Neutrophil (primary cell): ENCODE data around the gene CST6.

Experiments
- H3K27ac ChIP-seq: fragments of 200-600 bp; sonication (generic); 2 replicates; pipeline ENCODE4 v1.5.1; 2016; ENCODE audit warnings: mild to moderate bottlenecking, moderate library complexity
- H3K27me3 ChIP-seq: fragments of 200-600 bp; sonication (generic); 2 replicates; pipeline ENCODE4 v1.6.0; 2016; ENCODE audit warnings: mild to moderate bottlenecking
- H3K36me3 ChIP-seq: fragments of 200-600 bp; sonication (generic); 2 replicates; pipeline ENCODE4 v1.5.1; 2017
- H3K4me1 ChIP-seq, 2 experiments: fragments of 200-600 bp in 1 of 2; sonication (generic) in 1 of 2; 1 replicate in 1 of 2; 2 replicates in 1 of 2; pipeline versions ENCODE4 v1.5.1 to v1.6.1; 2013 to 2016; ENCODE audit warnings: low read depth in 1 of 2, low read length in 1 of 2, mild to moderate bottlenecking in 1 of 2, moderate library complexity in 1 of 2; ENCODE audit not compliant: control insufficient read depth in 1 of 2, insufficient read depth in 1 of 2
- H3K4me3 ChIP-seq, 2 experiments: fragments of 200-600 bp in 1 of 2; sonication (generic) in 1 of 2; 1 replicate in 1 of 2; 2 replicates in 1 of 2; pipeline ENCODE4 v1.5.1; 2013 to 2016; ENCODE audit warnings: low read depth in 1 of 2, low read length in 1 of 2, mild to moderate bottlenecking in 1 of 2, moderate library complexity in 1 of 2
- H3K9me3 ChIP-seq: fragments of 200-600 bp; sonication (generic); 2 replicates; pipeline ENCODE4 v1.5.1; 2016
- TF ChIP-seq, protein P1 (sequence below): fragments of 200-600 bp; sonication (generic); IDR thresholded peaks from 2 replicates; pipeline ENCODE4 v1.5.1; 2016; ENCODE audit warnings: antibody characterized with exemption

The CST6 gene

DNA sequence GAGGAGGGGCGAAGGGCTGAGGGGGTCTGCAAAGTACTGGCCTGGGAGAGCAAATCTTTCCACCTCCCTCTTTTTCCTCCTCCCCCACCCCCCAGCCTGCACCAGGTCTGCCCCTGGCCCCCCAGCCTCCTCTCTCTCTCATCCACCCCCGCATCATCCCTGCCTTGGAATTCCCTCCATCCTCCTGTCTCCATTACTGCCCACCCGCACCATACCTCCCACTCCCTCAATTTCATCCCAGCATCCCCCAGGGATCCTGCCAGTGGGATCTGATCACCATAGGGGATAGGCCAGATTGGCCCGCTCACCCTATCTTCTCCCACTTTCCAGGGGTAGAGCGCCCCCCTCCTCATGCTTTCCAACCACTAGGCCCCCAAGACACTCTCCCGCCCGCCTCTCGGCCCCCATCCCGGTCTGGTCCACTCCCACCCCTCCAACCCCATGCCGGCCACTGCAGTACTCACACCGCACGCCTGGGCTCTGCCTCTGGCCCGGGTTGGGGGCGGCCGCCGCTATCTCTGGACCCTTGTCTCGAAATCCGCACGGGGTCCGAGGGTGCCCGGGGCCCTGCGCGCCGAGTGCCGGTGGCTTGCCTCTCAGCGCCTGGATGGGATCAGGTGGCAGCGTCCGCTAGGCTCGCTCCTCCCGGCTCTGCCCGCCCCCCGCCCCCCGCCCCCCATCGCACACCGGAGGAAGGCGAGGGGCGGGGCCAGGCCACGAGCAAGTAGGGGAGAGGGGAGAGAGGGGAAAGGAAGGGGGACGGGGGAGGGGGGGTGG, 36.9 kb downstream of the CST6 start, which contains the start of gene GAL3ST3:
TSS of gene GAL3ST3 (minus strand) at position 615 of the 777 bp plus-strand sequence. CDS start 3,746 bp downstream, outside the sequence.
- H3K36me3 ChIP-seq, result peaks cover 6% of the 10 kb centered on the region
- peaks cover 23 to 25% of the 10 kb centered on the region in 2 experiments for H3K4me1 ChIP-seq
- TF ChIP-seq, protein P1, sequence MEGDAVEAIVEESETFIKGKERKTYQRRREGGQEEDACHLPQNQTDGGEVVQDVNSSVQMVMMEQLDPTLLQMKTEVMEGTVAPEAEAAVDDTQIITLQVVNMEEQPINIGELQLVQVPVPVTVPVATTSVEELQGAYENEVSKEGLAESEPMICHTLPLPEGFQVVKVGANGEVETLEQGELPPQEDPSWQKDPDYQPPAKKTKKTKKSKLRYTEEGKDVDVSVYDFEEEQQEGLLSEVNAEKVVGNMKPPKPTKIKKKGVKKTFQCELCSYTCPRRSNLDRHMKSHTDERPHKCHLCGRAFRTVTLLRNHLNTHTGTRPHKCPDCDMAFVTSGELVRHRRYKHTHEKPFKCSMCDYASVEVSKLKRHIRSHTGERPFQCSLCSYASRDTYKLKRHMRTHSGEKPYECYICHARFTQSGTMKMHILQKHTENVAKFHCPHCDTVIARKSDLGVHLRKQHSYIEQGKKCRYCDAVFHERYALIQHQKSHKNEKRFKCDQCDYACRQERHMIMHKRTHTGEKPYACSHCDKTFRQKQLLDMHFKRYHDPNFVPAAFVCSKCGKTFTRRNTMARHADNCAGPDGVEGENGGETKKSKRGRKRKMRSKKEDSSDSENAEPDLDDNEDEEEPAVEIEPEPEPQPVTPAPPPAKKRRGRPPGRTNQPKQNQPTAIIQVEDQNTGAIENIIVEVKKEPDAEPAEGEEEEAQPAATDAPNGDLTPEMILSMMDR, result no peak
- peaks cover 42% of the 10 kb centered on the region for H3K27me3 ChIP-seq
- H3K4me3 ChIP-seq, result no peak within 1 kb of the TSS
- no peak within 1 kb of the TSS for H3K27ac ChIP-seq
- H3K9me3 ChIP-seq, result no peaks in the 10 kb centered on the region

GRCh38 chr11:66050581-66051231, 38.9 kb downstream of the CST6 start:
- TF ChIP-seq, protein P1, result no peak
- peaks cover 19% of the 10 kb centered on the region for H3K36me3 ChIP-seq
- H3K27me3 ChIP-seq, result peaks cover 42% of the 10 kb centered on the region
- peaks cover 19 to 23% of the 10 kb centered on the region in 2 experiments for H3K4me1 ChIP-seq
- no peak overlapping the region for H3K4me3 ChIP-seq
- peak overlapping the region; percentile 84 for H3K27ac ChIP-seq
- no peaks in the 10 kb centered on the region for H3K9me3 ChIP-seq

DNA sequence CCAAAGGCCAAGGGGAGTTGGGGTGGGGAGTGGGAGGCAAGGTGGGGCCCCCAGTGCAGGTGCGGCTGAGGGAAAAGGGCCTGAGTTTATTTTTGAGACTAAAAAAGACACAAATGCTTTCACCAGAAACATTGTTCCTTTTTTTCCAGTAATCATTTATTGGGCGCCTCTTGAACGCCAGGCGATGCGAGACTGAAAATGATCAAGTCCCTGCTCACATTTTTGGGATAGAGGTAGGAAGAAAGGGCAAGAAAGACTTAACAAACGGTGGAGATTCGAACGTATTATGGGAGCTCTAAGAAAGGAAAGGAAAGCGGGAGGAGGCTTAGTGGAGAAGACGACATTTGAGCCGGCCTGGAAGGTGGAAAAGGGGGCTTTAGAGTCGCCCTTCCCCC, 39.6 kb downstream of the CST6 start:
- peaks cover 24% of the 10 kb centered on the region for H3K36me3 ChIP-seq
- peak overlapping the region; percentile 70 to 91 for H3K4me3 ChIP-seq
- H3K9me3 ChIP-seq, result no peaks in the 10 kb centered on the region
- peaks cover 37% of the 10 kb centered on the region for H3K27me3 ChIP-seq
- H3K4me1 ChIP-seq, result peaks cover 19 to 23% of the 10 kb centered on the region in 2 experiments
- TF ChIP-seq, protein P1, result no peak
- H3K27ac ChIP-seq, result peak overlapping the region; percentile 84

DNA sequence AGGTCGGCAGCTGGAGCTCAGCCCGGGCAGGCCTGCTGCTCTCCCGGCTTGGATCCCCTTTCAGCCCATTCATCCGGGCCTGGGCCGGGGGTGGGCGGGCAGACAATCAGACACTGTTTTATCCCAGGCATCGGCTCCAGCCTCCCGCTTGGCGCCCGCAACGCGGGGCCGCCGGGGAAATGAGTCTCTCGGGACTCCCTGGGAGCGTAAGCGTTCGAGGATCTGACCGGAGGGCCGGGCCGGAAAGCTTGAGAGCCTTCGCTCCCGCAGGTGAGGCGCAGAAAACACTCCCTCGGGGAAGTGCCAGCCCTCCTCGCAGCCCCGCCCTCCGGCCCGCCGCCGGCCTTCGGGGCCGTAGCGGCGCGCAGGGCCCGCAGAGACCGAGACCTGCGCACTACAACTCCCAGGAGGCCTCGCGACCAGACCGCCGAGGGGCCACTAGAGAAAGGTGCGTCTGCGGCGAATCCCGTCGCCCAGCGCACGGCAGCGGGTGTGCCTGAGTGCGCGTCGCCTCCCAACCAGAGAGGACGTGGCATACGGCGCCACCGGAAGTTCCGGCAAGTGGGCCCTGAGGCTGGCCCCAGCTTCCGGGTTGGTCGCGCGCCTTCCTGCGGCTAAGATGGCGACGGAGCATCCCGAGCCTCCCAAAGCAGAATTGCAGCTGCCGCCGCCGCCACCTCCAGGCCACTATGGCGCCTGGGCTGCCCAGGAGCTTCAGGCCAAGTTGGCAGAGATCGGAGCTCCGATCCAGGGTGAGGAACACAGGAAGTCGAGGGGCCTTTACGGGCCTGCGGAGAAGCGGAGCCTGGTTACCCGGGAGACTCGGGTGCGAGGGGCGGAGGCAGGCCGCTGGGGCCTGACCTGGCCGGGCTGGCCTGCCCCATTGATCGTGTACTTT, 40.2 kb downstream of the CST6 start, which contains the start of gene SF3B2:
TSS of gene SF3B2 (plus strand) at position 599 of the 898 bp plus-strand sequence. CDS start at position 620, 21 bp downstream.
- H3K4me1 ChIP-seq, result peaks cover 19 to 23% of the 10 kb centered on the region in 2 experiments

More for the DNA sequence above, 40.2 kb downstream of the CST6 start, which contains the start of gene SF3B2:
- Histone ChIP-seq H3K36me3 (peaks cover 31% of the 10 kb centered on the region), H3K27ac (peak within 1 kb of the TSS; percentile 84), H3K27me3 (peaks cover 30% of the 10 kb centered on the region), H3K4me3 (peak within 1 kb of the TSS; percentile 70 to 91), H3K9me3 (no peaks in the 10 kb centered on the region)
- TF ChIP-seq, protein P1, result peak; percentile 49
